Gastroesophageal sphincter (tissue), 3 donors: ENCODE data around the gene KL.

Source experiments
- CTCF ChIP-seq, 4 experiments: fragments of 200-600 bp in 2 of 4; fragments of 450-650 bp in 2 of 4; sonication (generic) in 1 of 4; IDR thresholded peaks; one replicate each; pipeline ENCODE4 v1.5.1; 2017 to 2019; ENCODE audit warnings: antibody characterized with exemption in 4 of 4, mild to moderate bottlenecking in 2 of 4, moderate library complexity in 2 of 4
- POLR2A ChIP-seq, 2 donors: fragments of 450-650 bp; IDR thresholded peaks; one replicate each; pipeline ENCODE4 v1.6.1; 2017; ENCODE audit warnings: antibody characterized with exemption in 2 of 2, mild to moderate bottlenecking in 2 of 2, moderate library complexity in 1 of 2
- POLR2AphosphoS5 ChIP-seq: sonication (generic); formaldehyde crosslinking; IDR thresholded peaks from one replicate; pipeline ENCODE4 v1.6.1; 2017; ENCODE audit warnings: antibody characterized with exemption

- TF ChIP-seq POLR2AphosphoS5 (no peak), CTCF (IDR thresholded peaks at IDR 0.05) (no peak), POLR2A (IDR thresholded peaks at IDR 0.05) (no peak)
Measured at GRCh38 chr13:33033986-33034385, 17.8 kb downstream of the KL start.
